NCI-H2227 (cell line): ENCODE results near the gene GCLC.
"Not testable (repeated sequence)": the region's sequence is repeated elsewhere in the genome, so short reads cannot be mapped to it uniquely, and the experiment has no call there.

Source experiments
- DNase-seq: peaks from one replicate; lab custom pipeline; 2025; ENCODE audit not compliant: unreplicated experiment; lab: John Stamatoyannopoulos, UW

The GCLC gene

GRCh38 chr6:53544470-53545308 is at the start of gene GCLC:
Gene GCLC (minus strand): TSS chr6:53545101. CDS start chr6:53544645, 456 bp downstream.
- DNase-seq: peak; percentile 92

GRCh38 chr6:53594596-53594995 is 49.7 kb upstream of the GCLC start:
- no peak for DNase-seq

DNA sequence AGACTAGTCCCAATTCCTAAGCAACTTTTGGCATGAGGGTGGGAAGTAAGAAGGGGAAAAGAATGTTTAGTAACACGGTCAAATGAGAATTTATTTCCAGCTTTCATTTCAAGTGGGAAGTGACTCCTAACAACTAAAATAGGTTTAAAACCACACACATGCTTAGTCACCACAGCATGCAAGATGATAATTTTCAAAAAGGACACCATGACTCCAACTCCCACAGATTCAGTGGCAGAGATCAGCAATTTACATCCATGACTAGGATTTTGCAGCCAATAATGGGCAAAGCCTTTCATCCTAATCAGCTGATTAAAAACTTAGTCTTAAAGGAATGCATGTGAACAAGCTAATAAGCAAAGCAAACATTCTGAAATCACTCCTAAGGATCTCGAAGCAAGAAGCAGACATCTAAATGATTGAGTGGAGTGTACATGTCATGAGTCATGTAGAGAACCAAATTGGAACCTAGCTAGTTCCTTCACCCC is 48.1 kb upstream of the GCLC start:
- no peak for DNase-seq

GRCh38 chr6:53591873-53592272 is 47.0 kb upstream of the GCLC start:
- no peak for DNase-seq

- DNase-seq: no peak
These were observed 44.1 kb upstream of the GCLC start for GRCh38 chr6:53588816-53589509.

DNA sequence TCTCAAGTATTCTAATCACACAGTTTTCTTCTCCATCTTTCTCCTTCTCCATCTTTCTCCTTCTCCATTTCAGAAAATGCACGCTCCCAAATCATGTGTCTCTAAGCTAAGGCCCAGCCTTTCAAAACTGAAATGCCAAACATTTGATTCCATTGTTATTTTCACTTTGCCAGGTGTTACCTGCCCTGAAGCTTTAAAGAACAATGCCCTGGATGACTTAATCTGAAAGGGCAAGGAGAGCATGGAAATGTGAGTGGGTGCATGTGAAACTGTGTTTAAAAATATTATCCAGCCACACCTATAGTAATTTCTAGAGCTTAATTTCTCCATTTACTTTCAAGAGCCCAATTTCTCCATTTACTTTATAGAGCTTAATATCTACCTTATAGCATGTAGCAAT is 42.4 kb upstream of the GCLC start:
- no peak for DNase-seq

DNA sequence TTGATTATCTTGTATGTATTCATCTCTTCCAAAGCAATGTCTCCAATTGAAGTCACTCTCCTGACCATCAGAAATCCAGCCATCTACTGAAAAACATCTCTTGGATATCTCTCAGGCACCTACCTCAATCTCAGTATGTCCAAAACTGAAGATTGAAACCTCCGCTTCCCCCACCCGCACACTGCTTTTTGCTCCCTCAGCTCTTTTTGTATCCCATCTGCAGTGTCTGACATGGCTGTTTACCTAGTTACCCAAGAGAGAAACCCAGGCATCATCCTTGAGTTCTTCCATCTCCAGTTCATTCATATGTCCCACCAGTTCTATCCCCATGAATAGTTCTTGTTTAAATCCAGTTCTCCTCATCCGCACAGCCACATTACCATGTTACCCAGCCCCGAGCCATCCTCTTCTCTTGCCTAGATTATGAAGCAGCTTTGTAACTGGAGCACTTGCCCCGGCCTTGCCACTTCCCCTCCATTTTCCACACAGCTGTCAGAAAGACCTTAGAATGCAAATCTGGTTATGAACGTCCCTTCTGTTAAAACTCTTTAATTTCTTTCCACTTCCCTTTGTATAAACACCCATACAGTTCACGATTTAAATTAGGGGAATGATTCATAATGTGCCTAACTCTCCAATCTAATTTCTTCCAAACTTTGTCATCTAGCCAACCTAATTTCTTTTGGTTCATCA is 40.5 kb upstream of the GCLC start:
- DNase-seq: no peak

DNA sequence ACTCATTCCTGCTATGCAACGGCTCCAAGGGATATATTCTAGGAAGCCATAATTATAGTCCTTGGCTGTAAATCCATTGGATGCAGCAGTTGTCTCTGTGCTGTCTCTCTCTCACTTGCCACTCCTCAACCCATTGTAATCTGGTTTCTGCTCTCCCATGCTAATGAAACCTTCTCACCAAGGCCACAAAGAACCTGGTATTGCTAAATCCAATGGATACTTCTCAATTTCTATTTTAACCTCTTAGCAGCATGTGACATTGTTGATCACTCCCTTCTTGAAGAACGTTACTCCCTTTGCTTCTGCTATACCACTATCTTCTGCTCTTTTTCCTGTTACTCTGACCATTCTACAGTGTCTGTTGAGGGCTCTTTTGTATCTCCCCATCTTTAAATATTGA is 39.8 kb upstream of the GCLC start:
- DNase-seq: no peak

DNA sequence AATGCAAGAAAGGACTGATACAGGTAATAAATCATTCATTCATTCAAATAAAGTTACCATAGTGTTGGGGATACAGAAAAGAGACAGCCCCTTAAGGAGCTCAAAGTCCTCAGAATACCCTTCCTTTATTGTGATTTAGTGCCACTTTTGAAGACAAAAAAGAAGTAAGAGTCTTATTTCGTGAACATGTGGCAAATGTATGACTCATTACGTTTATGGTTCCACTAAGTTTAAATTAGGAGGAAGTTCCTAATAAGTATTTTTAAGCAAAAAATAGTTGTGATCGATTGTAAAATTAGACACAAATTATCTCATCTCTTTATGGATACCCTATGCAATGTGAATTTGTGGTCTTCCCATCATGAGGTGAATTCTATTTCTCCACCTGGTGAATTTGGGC is 38.5 kb upstream of the GCLC start:
- DNase-seq: no peak

DNA sequence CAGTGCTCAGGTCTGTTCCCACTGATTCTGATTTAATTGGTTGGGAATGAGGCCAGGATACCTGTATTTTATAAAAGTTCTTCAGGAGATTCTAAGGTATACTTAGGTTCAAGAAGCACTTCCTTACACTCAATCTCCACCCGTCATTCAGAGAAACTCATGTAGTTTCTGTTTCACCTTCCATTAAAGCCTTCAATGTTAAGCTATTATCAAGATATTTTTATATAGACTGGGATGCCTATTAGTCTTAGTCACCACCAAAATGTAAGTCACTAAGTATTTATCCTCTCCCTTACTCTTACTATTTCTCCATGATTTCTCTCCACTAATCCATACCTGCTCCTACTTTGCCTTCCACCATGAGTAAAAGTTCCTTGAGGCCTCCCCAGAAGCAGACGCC is 38.1 kb upstream of the GCLC start:
- DNase-seq: no peak

DNA sequence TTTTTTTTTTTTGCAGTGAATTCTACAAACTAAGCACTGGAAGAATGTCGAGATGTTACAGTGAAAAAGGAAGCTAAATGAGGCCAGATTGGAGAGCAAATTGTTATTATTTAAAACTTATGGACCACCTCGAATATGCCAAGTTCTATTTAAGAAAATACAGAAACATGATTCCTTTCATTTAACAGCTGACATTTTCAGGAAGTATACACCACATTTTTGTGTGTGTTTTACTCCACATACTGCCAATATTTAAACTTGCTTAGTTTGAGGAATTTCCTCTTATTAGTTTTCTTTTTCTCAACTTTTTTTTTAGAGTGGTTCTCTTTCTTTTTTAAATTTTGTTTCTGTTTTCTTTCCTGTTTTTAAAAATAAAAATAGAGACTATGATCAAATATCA is 37.0 kb upstream of the GCLC start:
- no peak for DNase-seq

GRCh38 chr6:53581173-53581773 is 36.4 kb upstream of the GCLC start:
- DNase-seq: no peak

DNA sequence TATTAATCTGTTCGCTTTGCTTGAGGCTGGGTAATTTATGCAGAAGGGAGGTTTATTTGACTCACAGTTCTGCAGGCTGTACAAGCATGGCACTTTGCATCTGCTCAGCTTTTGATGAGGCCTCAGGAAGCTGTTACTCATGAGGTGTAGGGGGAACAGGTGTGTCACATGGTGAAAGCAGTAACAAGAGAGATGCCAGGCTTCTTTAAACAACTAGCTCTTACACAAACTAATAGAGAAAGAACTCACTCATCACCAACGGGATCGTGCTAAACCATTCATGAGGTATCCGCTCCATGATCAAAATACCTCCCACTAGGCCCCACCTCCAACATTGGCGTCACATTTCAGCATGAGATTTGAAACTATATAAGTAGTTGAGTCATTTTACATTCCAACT is 34.4 kb upstream of the GCLC start:
- no peak for DNase-seq

GRCh38 chr6:53578371-53578770 is 33.5 kb upstream of the GCLC start:
- no peak for DNase-seq

DNA sequence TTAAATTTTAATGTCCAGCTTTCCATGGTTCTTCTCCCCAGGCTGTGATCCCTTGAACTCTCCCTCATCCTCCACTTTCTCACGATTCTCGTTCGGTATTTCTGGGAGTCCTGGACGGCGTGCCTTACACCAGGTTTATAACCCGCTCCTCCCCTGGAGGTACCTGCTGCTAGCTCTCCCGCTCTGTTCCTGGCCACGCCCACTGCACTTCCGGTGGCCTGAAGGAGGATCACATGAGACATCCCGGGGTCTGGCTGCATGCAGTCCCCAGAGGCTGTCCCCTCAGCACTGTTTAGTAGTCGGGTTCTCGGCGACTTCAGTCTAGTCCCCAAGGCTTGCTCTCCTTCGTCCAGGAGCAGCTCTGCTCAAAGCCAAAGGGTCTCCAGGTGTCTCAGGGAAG is 28.4 kb upstream of the GCLC start:
- DNase-seq: peak; percentile 17

DNA sequence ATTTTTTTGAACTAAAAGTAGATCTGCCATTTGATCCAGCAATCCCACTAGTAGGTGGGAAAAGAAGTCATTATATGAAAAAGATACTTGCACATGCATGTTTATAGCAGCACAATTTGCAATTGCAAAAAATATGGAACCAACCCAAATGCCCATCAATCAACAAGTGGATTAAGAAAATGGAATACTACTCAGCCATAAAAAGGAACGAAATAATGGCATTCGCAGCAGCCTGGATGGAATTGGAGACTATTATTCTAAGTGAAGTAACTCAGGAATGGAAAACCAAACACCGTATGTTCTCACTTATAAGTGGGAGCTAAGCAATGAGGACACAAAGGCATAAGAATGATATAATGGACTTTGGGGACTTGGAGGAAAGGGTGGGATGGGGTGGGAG is 27.5 kb upstream of the GCLC start:
- DNase-seq: not testable (repeated sequence)

GRCh38 chr6:53568776-53569616 is 24.1 kb upstream of the GCLC start:
- DNase-seq: no peak

DNA sequence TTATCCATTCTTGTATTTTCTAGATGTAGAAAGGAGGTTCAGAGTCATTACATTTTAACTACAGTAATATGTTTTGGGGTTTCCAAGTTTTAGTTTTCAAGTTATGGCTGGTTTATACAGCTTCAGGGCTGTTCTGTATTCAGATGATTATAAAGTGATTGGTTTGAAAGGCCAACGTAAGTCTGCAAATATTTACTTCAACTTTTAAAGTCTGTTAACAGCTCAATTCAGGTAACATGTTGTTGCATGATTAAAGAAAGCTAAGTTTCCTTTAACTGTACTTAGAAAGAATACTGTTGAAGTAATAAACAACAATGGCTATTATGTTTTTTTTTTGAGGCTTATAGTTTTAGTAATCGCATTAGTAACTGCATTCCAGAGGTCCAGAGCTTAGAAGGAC is 22.8 kb upstream of the GCLC start:
- no peak for DNase-seq

GRCh38 chr6:53566755-53567154 is 21.9 kb upstream of the GCLC start:
- no peak for DNase-seq

DNA sequence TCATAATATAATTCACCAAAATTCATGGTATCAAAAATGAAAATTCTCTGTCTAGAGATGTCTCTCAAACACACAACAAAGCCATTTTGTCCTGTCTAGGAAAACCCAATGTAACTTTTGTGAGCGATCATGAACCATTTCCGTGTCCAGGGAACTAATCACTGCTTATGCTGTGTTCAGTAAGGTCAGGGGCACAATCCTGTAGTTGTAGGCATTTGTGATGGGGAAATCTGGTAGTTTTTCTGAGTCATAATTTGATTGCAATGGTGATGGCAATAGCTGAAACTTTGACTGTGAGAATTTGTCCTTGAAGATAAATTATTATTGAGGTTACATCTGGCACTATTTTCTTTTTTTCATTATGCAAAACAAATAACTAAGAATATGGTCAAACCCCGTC is 21.0 kb upstream of the GCLC start:
- no peak for DNase-seq
